SHP77 (cell line): ENCODE measurements around the gene NPBWR2.
A peak's percentile ranks its signal among the peaks of the same experiment; 100 is the strongest.

Source experiments
- DNase-seq, 2 experiments: peaks; one replicate each; lab custom pipeline; 2025; lab: John Stamatoyannopoulos, UW

Gene NPBWR2

DNA sequence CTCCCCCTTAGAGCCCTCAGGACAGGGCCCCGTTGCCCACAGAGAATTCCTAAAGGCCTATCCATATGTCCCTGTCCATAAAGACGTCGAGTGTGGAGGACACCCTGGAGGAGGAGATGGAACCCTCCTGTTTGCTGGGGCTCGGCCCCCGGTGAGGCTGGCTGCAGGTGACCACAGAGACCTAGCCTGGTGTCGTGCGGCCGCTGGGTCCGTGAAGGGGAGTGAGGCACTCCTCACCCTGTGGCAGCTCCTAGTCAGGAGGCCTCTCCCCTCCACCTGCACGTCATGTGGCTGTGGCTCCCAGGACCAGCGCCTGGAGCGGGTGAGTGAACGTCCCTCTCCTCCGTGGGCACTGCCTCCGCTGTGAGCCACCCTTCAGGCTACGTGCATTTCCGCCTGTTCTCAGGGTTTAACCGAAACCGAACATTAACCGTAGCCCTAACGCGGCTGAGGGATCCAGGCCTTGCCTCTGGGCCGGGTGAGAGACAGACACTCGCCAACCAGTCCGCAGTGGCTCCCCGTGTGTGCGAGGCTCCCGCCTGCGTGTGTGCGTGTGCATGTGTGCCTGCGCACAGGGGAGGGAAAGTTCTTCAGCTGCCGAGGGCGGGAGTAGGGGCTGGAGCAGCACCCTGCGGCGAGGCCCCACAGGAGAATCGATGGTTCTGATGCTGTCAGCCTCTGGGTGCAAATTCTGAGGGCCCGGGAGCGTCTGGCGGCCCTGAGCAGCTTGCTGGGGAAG is 50.3 kb downstream of the NPBWR2 start:
- DNase-seq = peak in 1 of 2 experiments; percentile 39

DNA sequence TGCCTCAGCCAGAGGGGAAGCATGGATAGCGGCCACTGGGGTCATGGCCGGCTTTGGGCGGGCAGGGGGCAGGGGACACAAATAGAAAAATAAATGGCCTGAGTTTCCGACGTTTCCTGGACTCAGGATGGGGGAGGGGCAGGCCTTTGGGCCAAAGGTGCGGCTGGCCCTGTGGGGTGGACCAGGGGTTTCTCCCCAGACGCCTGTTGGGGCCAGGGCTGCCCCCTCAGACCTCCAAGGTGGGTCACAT is 50.8 kb downstream of the NPBWR2 start:
- DNase-seq = no peak

DNA sequence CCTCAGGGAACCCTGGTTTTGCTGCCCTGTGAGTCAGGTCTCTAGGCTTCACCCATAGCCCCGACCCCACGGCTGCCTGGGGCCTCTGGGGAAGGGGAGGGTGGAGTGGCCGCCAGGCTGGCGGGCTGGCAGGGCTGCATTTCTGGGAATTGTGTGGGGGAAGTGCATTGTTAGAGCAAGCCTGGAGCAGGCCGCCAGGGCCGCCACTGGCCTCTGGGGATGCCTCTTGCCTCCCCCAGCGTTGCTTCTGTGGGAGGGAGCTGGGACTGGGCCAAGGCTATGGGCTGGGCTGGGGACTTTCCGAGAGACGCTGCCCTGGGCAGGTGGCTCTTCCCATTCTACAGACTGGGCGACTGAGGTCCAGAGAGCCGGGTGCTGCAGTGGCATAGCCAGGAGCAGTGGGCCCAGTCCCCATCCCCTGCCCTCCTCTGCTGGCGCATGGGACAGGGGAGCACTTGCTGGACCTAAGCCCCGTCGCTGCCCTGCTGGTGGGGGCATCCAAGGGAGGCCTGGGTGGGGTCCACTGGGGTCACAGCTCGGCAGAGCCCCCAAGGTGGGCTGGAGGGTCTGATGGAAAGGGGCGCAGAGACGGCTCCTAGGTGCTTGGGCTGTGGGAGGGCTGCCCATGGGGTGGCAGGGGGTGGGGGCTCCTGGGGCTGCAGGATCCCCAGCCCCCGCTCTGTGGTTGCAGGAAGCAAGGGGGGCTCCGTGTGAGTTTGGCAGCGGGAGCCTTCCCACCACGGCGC is 51.3 kb downstream of the NPBWR2 start:
- peak in 1 of 2 experiments; percentile 32 for DNase-seq

DNA sequence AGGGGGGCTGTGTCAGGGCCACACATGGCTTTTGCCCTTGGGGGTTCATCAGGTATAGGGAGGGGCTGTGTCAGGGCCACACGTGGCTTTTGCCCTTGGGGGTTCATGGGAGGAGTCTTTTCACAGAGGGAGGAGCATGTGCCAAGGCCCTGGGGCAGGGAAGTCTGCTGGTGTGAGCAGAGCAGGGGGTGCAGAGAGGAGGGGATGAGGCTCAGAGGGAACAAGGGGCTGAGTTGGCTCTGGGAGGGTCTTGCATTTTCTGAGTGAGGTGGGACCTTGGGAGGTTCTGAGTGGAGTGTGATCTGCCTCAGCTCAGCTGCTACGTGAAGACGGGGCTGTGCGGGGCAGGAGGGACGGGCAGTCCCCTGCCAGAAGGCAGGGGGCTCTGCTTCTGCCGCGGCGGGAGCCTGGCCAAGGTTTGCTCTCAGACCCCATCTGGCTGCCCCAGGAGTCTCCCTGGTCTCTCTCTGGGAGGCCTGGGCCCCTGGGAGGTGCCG is 51.9 kb downstream of the NPBWR2 start:
- no peak for DNase-seq

DNA sequence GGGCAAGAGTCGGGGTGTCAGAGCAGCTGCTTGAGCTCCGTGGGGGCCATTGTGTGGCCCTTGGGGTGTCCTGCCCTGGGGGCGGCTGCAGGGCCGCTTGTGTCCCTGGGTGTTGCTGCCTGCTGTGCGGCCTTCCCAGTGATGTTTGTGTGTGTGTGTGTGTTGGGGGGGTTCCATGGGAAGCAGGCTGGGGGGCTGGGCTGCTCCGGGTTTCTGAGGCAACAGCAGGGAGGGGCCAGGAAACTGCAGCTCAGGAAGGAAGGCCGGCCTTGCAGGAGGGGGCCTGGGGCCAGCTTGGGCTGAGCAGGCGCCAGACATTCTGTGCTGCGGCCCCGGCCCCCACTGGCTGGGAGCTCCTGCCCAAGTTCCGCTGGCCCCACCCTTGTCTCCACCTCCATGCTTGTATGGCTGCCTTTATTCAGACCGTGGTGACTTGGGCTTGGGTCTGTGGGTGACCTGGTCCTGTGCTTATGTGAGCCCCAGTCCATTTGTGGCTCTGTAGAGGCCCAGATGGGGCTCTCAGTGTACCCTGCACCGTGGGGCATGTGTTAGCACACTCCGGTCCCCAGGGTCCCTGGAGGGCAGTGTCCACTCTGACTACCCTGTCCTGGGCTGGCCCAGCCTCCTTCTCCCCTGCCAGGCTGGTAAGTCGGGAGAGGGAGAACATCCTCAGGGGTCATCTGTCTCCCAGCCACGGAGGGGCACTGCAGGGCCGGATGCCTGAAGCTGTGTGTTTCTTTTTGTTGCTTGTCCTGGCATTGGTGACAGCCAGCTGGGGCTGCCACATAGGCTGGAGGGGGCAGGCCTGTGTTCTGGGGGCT is 53.3 kb downstream of the NPBWR2 start:
- DNase-seq = peak; percentile 81 to 82
